Sigmoid colon (tissue), 4 donors: ENCODE results near the gene BRD4.

Experiments
- CTCF ChIP-seq, 4 experiments: fragments of 450-650 bp in 3 of 4; fragments of 200-600 bp in 1 of 4; IDR thresholded peaks; one replicate each; pipeline ENCODE4 v1.5.1; 2016 to 2019; ENCODE audit warnings: antibody characterized with exemption in 4 of 4, mild to moderate bottlenecking in 3 of 4, moderate library complexity in 2 of 4
- EP300 ChIP-seq, 4 donors: sonication (generic); formaldehyde crosslinking; IDR thresholded peaks; one replicate each; pipeline ENCODE4 v1.6.1; 2017; ENCODE audit warnings: antibody characterized with exemption in 4 of 4
- POLR2A ChIP-seq, 2 donors: fragments of 450-650 bp; IDR thresholded peaks; one replicate each; pipeline ENCODE4 v1.6.1; 2016; ENCODE audit warnings: antibody characterized with exemption in 2 of 2, mild to moderate bottlenecking in 2 of 2, moderate library complexity in 2 of 2
- POLR2AphosphoS5 ChIP-seq, 4 donors: sonication (generic); formaldehyde crosslinking; IDR thresholded peaks; one replicate each; pipeline ENCODE4 v1.6.1; 2017; ENCODE audit warnings: antibody characterized with exemption in 4 of 4

GRCh38 chr19:15244106-15244803 is 88.1 kb downstream of the BRD4 start:
- TF ChIP-seq POLR2A (IDR thresholded peaks at IDR 0.05) (no peak), CTCF (IDR thresholded peaks at IDR 0.05) (no peak), POLR2AphosphoS5 (IDR thresholded peaks at IDR 0.05) (no peak), EP300 (IDR thresholded peaks at IDR 0.05) (no peak)
